Measurements from ENCODE around the gene ATP8B1.

DNA sequence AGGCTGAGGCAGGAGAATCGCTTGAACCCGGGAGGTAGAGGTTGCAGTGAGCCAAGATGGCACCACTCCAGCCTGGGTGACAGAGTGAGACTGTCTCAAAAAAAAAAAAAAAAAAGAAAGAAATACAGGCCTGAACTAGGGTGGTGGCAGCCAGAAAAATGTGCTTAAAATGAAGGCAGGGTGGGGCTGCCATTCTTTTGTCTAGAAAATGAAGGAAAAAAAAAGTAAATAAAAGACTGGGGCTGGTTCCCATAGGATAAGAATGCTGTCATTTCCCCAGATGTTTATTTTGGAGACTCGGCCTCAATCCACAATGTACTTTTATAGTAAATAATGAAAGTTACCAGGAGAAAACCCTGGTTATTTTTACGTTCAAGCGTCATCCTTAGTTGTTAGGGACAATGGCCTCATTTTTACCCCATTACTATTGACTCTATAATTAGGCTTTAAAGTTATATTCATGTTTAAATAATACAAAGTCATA, 58.9 kb downstream of the ATP8B1 start:
- TF ChIP-seq, protein P1, sequence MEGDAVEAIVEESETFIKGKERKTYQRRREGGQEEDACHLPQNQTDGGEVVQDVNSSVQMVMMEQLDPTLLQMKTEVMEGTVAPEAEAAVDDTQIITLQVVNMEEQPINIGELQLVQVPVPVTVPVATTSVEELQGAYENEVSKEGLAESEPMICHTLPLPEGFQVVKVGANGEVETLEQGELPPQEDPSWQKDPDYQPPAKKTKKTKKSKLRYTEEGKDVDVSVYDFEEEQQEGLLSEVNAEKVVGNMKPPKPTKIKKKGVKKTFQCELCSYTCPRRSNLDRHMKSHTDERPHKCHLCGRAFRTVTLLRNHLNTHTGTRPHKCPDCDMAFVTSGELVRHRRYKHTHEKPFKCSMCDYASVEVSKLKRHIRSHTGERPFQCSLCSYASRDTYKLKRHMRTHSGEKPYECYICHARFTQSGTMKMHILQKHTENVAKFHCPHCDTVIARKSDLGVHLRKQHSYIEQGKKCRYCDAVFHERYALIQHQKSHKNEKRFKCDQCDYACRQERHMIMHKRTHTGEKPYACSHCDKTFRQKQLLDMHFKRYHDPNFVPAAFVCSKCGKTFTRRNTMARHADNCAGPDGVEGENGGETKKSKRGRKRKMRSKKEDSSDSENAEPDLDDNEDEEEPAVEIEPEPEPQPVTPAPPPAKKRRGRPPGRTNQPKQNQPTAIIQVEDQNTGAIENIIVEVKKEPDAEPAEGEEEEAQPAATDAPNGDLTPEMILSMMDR (IDR thresholded peaks at IDR 0.05; ENCODE audit: insufficient read depth, low read length, poor library complexity, severe bottlenecking): no peak
- TF ChIP-seq EZH2phosphoT487 (conservative IDR thresholded peaks at IDR 0.05; ENCODE audit: low read length): no peak

All from SU-DHL-6 (cell line).